CD4-positive, alpha-beta T cell treated with Interleukin-17A for 1 hour (primary cell): ENCODE data around the gene FAM8A1.
"Not testable (repeated sequence)": the region's sequence is repeated elsewhere in the genome, so short reads cannot be mapped to it uniquely, and the experiment has no call there.

ENCODE experiments used
- DNase-seq: peaks from one replicate; pipeline ENCODE4 v3.0.0-alpha.2; 2020

FAM8A1 gene, protein sequence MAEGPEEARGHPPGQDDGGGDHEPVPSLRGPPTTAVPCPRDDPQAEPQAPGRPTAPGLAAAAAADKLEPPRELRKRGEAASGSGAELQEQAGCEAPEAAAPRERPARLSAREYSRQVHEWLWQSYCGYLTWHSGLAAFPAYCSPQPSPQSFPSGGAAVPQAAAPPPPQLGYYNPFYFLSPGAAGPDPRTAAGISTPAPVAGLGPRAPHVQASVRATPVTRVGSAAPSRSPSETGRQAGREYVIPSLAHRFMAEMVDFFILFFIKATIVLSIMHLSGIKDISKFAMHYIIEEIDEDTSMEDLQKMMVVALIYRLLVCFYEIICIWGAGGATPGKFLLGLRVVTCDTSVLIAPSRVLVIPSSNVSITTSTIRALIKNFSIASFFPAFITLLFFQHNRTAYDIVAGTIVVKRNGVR

GRCh38 chr6:17599877-17600526 is at the start of gene FAM8A1:
FAM8A1 (plus strand) TSS chr6:17600302; CDS start chr6:17600410, 108 bp downstream.
- peak; percentile 95 for DNase-seq

DNA sequence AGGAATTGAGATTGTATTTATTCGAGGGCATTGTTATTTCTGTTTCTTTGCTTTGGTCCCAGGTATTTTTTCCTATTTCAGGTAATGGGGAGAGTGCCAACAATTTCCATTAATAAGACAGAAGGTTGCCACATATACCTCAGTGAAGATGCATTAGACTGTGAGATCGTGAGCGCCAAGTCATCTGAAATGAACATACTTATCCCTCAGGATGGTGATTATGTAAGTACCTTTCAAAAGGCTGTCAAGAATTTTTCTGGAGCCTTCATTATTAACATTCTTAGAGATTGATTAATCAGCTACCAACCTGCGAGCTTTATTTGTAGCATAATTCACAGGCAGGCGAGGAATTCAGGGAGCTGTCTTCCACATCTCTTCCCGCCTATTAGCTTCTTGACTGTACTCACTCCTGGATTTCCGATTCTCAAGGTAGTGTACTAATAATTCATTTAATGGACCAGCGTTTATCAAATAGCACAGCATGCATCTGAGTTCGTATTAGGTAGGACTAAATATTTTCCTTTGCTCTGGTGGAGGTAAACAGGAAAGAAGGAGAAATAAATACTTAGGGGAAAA is 48.6 kb upstream of the FAM8A1 start:
- no peak for DNase-seq

DNA sequence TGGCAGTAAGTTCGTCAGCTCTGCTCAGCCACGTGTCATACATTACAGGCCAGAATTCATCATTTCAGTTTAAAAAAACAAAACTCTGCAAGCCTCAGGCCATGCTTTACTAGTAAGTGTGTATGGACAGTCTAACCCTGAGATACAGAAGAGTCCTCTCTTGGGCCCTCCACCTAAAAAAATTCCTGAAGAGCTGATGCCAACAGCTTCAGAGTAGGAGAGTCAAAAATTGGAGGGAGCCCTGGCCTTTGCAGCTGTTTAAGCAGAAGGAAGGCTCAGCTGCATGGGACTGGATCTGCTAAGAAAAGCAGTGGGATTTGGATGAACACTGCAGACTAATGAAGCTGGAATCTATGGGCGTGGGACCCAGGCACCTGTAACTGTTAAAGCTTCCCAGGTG is 47.2 kb upstream of the FAM8A1 start:
- DNase-seq = no peak

DNA sequence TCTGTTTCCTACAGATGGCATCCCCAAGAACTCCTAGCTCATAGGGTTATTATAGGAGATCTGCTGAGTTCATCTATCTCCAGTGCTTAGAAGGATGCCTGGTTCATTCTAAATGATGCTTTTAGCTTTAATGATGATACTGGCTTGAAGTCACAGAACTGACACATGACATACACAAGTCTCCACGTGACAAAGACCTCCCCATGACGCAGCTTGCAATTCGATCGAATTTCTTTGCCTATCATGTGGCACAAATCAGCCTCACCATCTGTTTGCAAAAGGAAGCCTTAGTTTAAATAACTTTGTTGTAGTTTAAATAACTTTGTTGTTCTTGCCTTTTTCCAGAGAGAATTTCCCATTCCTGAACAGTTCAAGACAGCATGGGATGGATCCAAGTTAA is 44.1 kb upstream of the FAM8A1 start:
- DNase-seq = no peak

DNA sequence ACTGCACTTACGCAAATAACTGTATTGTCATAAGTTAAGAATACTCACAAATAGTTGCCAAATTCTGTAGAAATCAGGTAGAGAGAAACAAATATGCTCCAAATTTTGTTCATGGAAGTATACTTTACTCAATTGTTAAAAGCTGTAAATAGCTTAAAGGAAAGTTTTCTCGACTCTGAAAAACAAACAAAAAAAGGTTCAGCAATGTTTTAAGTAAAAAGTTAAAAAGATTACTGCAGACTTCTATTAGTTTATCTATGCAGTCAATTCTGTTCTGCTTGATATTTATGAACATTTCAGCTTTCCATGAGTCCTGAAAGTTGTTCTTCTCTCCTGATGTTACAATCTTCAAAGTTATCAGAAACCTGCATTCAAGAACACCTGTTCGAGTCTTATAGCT is 37.5 kb upstream of the FAM8A1 start:
- DNase-seq = no peak

DNA sequence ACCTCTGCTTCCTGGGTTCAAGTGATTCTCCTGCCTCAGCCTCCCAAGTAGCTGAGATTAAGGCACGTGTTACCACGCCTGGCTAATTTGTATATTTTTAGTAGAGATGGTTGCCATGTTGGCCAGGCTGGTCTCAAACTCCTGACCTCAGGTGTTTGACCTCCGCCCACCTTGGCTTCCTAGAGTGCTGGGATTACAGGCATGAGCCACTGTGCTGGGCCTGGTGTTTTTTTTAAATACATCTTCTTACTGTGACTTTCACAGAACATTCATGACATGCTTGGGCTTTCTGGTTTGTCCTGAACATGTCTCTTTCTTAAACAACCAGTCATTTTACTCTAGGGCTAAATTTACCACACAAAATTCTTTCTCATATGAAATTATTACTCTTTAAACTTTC is 34.7 kb upstream of the FAM8A1 start:
- no peak for DNase-seq

DNA sequence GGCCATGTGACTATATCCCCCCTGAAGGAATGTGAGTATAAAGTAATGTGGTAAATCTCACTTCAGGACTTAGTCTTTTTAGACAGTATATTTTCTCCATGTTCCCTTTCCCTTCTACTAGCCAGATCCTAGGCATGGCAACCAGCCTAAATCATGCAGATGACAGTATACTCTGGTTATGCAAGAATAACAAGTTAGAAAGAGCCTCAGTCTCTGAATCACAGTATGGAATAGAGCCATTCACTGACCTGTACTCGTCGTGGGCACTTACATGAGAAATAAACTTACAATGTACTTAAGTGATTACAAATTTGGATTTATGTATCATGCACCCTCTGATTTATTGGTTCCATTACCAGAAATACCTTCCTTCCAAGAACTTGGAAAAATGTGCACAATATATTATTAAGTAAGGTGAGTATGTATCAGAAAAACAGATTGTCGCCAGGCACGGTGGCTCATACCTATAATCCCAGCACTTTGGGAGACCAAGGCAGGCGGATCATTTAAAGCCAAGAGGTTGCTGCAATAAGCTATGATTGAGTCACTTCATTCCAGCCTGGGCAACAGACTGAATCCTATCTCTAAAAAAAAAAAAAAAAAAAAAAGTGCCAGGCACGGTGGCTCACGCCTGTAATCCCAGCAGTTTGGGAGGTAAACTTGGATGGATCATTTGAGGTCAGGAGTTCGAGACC is 25.1 kb upstream of the FAM8A1 start:
- no peak for DNase-seq

- DNase-seq = no peak
Measured at GRCh38 chr6:17577059-17577458, 23.0 kb upstream of the FAM8A1 start.

DNA sequence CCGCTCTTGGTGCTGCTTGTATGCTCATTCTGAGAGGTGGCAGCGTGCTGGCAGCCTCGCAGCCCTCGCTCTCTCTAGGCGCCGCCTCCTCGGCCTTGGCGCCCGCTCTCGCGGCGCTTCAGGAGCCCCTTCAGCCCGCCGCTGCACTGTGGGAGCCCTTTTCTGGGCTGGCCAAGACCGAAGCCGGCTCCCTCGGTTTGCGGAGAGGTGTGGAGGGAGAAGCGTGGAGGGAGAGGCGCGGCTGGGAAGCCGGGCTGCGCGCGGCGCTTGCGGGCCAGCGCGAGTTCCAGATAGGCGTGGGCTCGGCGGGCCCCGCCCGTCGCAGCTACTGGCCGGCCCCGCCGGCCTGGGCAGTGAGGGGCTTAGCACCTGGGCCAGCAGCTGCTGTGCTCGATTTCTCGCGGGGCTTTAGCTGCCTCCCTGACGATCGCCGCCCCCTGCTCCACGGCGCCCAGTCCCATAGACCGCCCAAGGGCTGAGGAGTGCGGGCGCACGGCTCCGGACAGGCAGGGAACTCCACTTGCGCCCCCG is 19.5 kb upstream of the FAM8A1 start:
- peak; percentile 16 for DNase-seq

DNA sequence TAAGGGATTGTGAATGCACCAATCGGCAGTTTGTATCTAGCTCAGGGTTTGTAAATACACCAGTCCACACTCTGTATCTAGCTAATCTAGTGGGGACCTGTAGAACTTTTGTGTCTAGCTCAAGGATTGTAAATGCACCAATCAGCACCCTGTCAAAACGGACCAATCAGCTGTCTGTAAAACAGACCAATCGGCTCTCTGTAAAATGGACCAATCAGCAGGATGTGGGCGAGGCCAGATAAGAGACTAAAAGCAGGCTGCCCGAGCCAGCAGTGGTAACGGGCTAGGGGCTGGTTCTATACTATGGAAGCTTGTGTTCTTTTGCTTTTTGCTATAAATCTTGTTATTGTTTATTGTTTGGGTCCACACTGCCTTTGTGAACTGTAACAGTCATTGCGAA is 18.8 kb upstream of the FAM8A1 start:
- DNase-seq = peak; percentile 14

DNA sequence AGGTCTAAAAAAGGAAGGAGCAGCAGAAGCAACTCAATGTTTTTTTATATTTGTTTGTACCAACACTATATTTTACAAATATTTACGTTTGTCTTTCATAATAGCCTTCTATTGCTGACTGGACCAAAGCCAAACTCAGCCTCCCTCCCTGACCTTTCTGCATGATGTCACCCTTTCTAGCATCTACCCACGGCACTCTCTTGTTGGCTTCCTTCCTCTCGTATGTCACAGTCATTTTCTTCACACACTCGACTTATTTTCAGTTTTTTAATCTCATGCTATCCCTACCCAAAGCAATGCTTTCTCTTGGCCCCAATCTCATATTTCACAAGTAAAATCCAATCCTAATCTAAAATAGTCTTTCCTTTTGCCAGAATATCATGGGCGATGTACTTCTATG is 16.3 kb upstream of the FAM8A1 start:
- DNase-seq = no peak

GRCh38 chr6:17584241-17584803 is 15.8 kb upstream of the FAM8A1 start:
- peak; percentile 56 for DNase-seq

GRCh38 chr6:17585766-17586490 is 14.2 kb upstream of the FAM8A1 start:
- peak; percentile 12 for DNase-seq

- not testable (repeated sequence) for DNase-seq
Measured at GRCh38 chr6:17586623-17587022, 13.5 kb upstream of the FAM8A1 start.

DNA sequence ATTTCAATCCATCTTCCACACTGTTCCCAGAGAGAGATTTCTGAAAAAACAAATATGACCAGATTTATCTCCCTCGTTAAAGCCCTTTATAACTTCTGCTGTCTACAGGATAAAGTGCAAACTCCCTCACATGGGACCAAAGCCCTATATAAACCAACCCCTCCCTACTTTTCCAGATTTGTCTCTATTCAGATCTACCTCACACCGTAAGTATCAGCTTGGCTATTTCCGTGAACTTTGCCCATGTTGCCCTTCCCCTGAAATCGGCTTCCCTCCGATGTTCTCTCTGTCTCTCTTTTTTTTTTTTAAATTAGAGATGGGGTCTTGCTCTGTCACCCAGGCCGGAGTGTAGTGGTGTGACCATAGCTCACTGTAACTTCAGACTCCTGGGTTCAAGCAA is 12.1 kb upstream of the FAM8A1 start:
- no peak for DNase-seq

- peak; percentile 19 for DNase-seq
Measured at GRCh38 chr6:17589406-17590096, 10.6 kb upstream of the FAM8A1 start.

DNA sequence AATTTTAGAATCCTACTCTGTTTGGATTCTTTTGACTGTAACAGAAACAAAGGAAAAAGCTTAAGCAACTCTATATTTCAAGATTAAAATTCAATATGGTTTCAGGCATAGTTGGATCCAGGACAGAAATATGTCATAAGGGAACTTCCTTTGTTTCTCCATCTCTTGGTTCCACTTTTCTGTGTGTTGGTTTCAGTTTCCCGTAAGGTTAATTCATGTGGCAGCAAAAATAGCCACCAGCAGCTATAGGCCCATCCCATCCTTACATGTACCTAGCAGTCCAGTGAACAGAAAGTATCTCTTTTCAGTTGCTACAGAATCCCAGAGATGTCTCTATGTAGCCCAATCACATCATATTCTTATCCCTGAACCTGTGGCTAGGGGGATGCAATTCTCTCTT is 8.8 kb upstream of the FAM8A1 start:
- DNase-seq = peak; percentile 3

- DNase-seq = no peak
Measured at GRCh38 chr6:17593246-17593645, 6.9 kb upstream of the FAM8A1 start.

GRCh38 chr6:17596085-17596484 is 4.0 kb upstream of the FAM8A1 start:
- DNase-seq = no peak

- DNase-seq = peak; percentile 39
Measured at GRCh38 chr6:17600527-17601385, 654 bp downstream of the FAM8A1 start.

GRCh38 chr6:17601386-17601703 is 1.2 kb downstream of the FAM8A1 start:
- DNase-seq = no peak
